Thyroid gland (tissue), 4 donors: ENCODE data around the gene GFI1.

Experiments used
- CTCF ChIP-seq, 6 experiments: fragments of 200-600 bp in 3 of 6; fragments of 450-650 bp in 3 of 6; sonication (generic) in 3 of 6; IDR thresholded peaks; one replicate each; pipeline ENCODE4 v1.5.1; 2016 to 2019; ENCODE audit warnings: antibody characterized with exemption in 6 of 6, mild to moderate bottlenecking in 2 of 6, inconsistent platforms in 1 of 6, moderate library complexity in 1 of 6
- POLR2A ChIP-seq, 2 donors: fragments of 450-650 bp; IDR thresholded peaks; one replicate each; pipeline ENCODE4 v1.6.1; 2017; ENCODE audit warnings: antibody characterized with exemption in 2 of 2, mild to moderate bottlenecking in 2 of 2, moderate library complexity in 1 of 2

GRCh38 chr1:92425617-92426016, 61.1 kb downstream of the GFI1 start:
- no peak for TF ChIP-seq CTCF (IDR thresholded peaks at IDR 0.05)
- TF ChIP-seq POLR2A (IDR thresholded peaks at IDR 0.05): no peak
